ENCODE measurements around the gene CELSR1. TPM values are rescaled to one million over a fixed set of nuclear protein-coding genes. Genes with fewer than 3 reads are reported as not detected.

Gene CELSR1
- total and polyA plus RNA-seq, 9 donors = 0.63 to 25.2 (median 2.9) TPM

- no peak overlapping the region for H3K27ac ChIP-seq
- no peaks in the 10 kb centered on the region for H3K27me3 ChIP-seq
- intact Hi-C loops (cut with DNase I) = no loop called here
- no peaks in the 10 kb centered on the region for H3K36me3 ChIP-seq
- no peak for TF ChIP-seq POLR2A (IDR thresholded peaks at IDR 0.05)
- no peak for TF ChIP-seq EP300 (IDR thresholded peaks at IDR 0.05)
- TF ChIP-seq, protein P1, sequence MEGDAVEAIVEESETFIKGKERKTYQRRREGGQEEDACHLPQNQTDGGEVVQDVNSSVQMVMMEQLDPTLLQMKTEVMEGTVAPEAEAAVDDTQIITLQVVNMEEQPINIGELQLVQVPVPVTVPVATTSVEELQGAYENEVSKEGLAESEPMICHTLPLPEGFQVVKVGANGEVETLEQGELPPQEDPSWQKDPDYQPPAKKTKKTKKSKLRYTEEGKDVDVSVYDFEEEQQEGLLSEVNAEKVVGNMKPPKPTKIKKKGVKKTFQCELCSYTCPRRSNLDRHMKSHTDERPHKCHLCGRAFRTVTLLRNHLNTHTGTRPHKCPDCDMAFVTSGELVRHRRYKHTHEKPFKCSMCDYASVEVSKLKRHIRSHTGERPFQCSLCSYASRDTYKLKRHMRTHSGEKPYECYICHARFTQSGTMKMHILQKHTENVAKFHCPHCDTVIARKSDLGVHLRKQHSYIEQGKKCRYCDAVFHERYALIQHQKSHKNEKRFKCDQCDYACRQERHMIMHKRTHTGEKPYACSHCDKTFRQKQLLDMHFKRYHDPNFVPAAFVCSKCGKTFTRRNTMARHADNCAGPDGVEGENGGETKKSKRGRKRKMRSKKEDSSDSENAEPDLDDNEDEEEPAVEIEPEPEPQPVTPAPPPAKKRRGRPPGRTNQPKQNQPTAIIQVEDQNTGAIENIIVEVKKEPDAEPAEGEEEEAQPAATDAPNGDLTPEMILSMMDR (IDR thresholded peaks at IDR 0.05) = no peak
- H3K9me3 ChIP-seq = no peaks in the 10 kb centered on the region
- no peaks in the 10 kb centered on the region for H3K4me1 ChIP-seq (ENCODE audit: insufficient read depth)
- DNase-seq = no peak
- no peak overlapping the region for H3K4me3 ChIP-seq
- WGBS, 3 donors = 84 to 90% (median 87%) methylated on average over 41 of the region's 41 CpGs
These were observed 128.6 kb downstream of the CELSR1 start for GRCh38 chr22:46408568-46409506.

- Histone ChIP-seq H3K27me3 (no peaks in the 10 kb centered on the region), H3K4me1 (ENCODE audit: insufficient read depth) (no peaks in the 10 kb centered on the region), H3K27ac (no peak overlapping the region), H3K36me3 (no peaks in the 10 kb centered on the region), H3K9me3 (no peaks in the 10 kb centered on the region), H3K4me3 (no peak overlapping the region)
- no peak for DNase-seq
- 83 to 85% (median 83%) methylated on average over 16 of the region's 16 CpGs for WGBS, 3 donors
- TF ChIP-seq POLR2A (IDR thresholded peaks at IDR 0.05) (no peak), EP300 (IDR thresholded peaks at IDR 0.05) (no peak)
- TF ChIP-seq, protein P1 (IDR thresholded peaks at IDR 0.05) = no peak
- intact Hi-C loops (cut with DNase I) = no loop called here
These were observed 129.7 kb downstream of the CELSR1 start for GRCh38 chr22:46407748-46408147.

DNA sequence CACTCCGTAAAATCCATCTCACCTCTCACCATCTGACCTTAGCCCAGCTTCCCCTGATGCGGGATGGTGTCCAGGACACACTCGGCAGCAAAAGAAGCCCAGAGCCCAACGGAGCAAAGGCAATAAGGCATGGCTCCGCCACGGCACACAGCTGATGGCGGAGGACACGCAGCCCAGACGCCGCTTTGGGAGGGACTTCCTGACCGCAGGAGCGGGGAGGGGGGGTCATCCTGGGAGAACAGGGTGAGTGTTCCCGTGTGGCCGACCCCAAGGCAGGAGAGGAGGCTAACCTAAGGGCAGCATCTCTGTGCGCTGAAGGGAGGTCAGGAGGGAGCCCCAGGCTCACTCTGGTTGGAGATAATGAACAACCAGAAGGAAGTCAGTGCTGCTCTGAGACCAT is 130.6 kb downstream of the CELSR1 start:
- intact Hi-C loops (cut with DNase I) = no loop called here
- no peak overlapping the region for H3K4me3 ChIP-seq
- 82 to 90% (median 84%) methylated on average over 15 of the region's 15 CpGs for WGBS, 3 donors

GRCh38 chr22:46406349-46406748 is 131.1 kb downstream of the CELSR1 start:
- no peaks in the 10 kb centered on the region for H3K36me3 ChIP-seq
- no peaks in the 10 kb centered on the region for H3K4me1 ChIP-seq (ENCODE audit: insufficient read depth)
- intact Hi-C loops (cut with DNase I) = no loop called here
- TF ChIP-seq POLR2A (IDR thresholded peaks at IDR 0.05) = no peak
- TF ChIP-seq EP300 (IDR thresholded peaks at IDR 0.05) = no peak
- TF ChIP-seq, protein P1 (IDR thresholded peaks at IDR 0.05) = no peak
- 83 to 89% (median 87%) methylated on average over 8 of the region's 8 CpGs for WGBS, 3 donors
- H3K9me3 ChIP-seq = no peaks in the 10 kb centered on the region
- no peak overlapping the region for H3K4me3 ChIP-seq
- H3K27me3 ChIP-seq = no peaks in the 10 kb centered on the region
- no peak overlapping the region for H3K27ac ChIP-seq
- DNase-seq = no peak

More for the DNA sequence above, 130.6 kb downstream of the CELSR1 start:
- no peaks in the 10 kb centered on the region for H3K9me3 ChIP-seq
- H3K36me3 ChIP-seq = no peaks in the 10 kb centered on the region
- DNase-seq = no peak
- no peaks in the 10 kb centered on the region for H3K27me3 ChIP-seq
- TF ChIP-seq POLR2A (IDR thresholded peaks at IDR 0.05) (no peak), EP300 (IDR thresholded peaks at IDR 0.05) (no peak)
- TF ChIP-seq, protein P1 (IDR thresholded peaks at IDR 0.05) = no peak
- H3K4me1 ChIP-seq (ENCODE audit: insufficient read depth) = no peaks in the 10 kb centered on the region
- H3K27ac ChIP-seq = no peak overlapping the region

Measured in ovary (tissue), 9 donors.